ENCODE measurements around the gene OR4D2. TPM values are rescaled to one million over a fixed set of nuclear protein-coding genes. Genes with fewer than 3 reads are reported as not detected.
A peak's percentile ranks its signal among the peaks of the same experiment; 100 is the strongest.

The OR4D2 gene
- total and polyA plus RNA-seq, 2 of the 4 experiments (the other 2 are of a cell fraction) = not detected

- Histone ChIP-seq H3K9me1 (ENCODE audit: insufficient read depth, low read length) (0 out of 2 replicates have a peak, but pooled peaks cover 3% of the 10 kb centered on the region), H3K9ac (ENCODE audit: low read depth, low read length) (no peak overlapping the region), H4K91ac (ENCODE audit: insufficient read depth, low read depth, low read length) (no peak overlapping the region), H3K4me2 (ENCODE audit: low read depth, low read length) (no peak overlapping the region), H4K8ac (ENCODE audit: low read depth in 2 of 2, low read length in 2 of 2) (no peak overlapping the region), H2BK5ac (ENCODE audit: low read depth, low read length, poor library complexity, severe bottlenecking) (no peak overlapping the region), H4K5ac (ENCODE audit: low read depth, low read length) (no peak overlapping the region), H3K79me1 (ENCODE audit: low read depth in 1 of 2, low read length in 2 of 2) (no peaks in the 10 kb centered on the region), H2BK15ac (ENCODE audit: low read depth, low read length) (no peak overlapping the region), H2AK5ac (ENCODE audit: low read depth, low read length) (no peak overlapping the region), H3K9me3 (ENCODE audit: control insufficient read depth, insufficient read depth, low read length) (no peaks in the 10 kb centered on the region), H4K20me1 (ENCODE audit: insufficient read depth, low read length) (no peaks in the 10 kb centered on the region), H2AK9ac (replicated peaks; ENCODE audit: low read depth, low read length, poor library complexity) (no peak overlapping the region), H3K27ac (ENCODE audit: insufficient read depth, low read length) (no peak overlapping the region), H3K23ac (ENCODE audit: low read depth, low read length) (no peak overlapping the region), H3K56ac (ENCODE audit: extremely low read depth, insufficient read depth, low read length) (no peak overlapping the region), H3K36me3 (ENCODE audit: control insufficient read depth, insufficient read depth, low read length) (no peaks in the 10 kb centered on the region), H3K14ac (replicated peaks; ENCODE audit: low read depth, low read length) (no peak overlapping the region), H3K18ac (ENCODE audit: low read depth, low read length) (no peak overlapping the region), H3K4me3 (ENCODE audit: insufficient read depth, low read depth, low read length) (no peak overlapping the region), H3K4ac (ENCODE audit: low read depth, low read length) (no peak overlapping the region), H2BK20ac (ENCODE audit: low read depth, low read length) (no peak overlapping the region), H2BK120ac (ENCODE audit: low read depth, low read length) (no peak overlapping the region), H3K27me3 (ENCODE audit: control insufficient read depth, insufficient read depth, low read length) (no peaks in the 10 kb centered on the region), H2AFZ (replicated peaks; ENCODE audit: low read length, poor library complexity) (no peak overlapping the region), H3K4me1 (ENCODE audit: control insufficient read depth, insufficient read depth, low read length) (no peaks in the 10 kb centered on the region)
- dilution Hi-C loops (cut with HindIII; ENCODE audit: low sequenced_read_pairs, unreplicated experiment) (no loop called here), in situ Hi-C loops (cut with MboI; ENCODE audit: low sequenced_read_pairs) (loop anchor here (25.0 kb wide), 2 partner anchors 885 to 1010 kb away; no protein-coding TSS in a partner anchor), intact Hi-C loops (cut with micrococcal nuclease) (loop anchor here (5.0 kb wide), 1 partner anchor 325 kb away; no protein-coding TSS in a partner anchor)
- no TSS peak for BruUV-seq (replicated peaks)
- WGBS, 2 experiments (ENCODE audit: extremely low coverage in 2 of 2, insufficient read length in 1 of 2) = 0% methylated on average over 1 of the region's 5 CpGs; no CpG with 5 or more reads in 1 of the 2 experiments
- ATAC-seq (ENCODE audit: low read depth) (no peak), DNase-seq (peak; percentile 22)
- TF ChIP-seq, protein P1, sequence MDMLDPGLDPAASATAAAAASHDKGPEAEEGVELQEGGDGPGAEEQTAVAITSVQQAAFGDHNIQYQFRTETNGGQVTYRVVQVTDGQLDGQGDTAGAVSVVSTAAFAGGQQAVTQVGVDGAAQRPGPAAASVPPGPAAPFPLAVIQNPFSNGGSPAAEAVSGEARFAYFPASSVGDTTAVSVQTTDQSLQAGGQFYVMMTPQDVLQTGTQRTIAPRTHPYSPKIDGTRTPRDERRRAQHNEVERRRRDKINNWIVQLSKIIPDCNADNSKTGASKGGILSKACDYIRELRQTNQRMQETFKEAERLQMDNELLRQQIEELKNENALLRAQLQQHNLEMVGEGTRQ (IDR thresholded peaks at IDR 0.05; ENCODE audit: low read depth, low read length) = no peak
- TF ChIP-seq MXI1 (IDR thresholded peaks at IDR 0.05; ENCODE audit: borderline replicate concordance, low read depth, low read length) (no peak), CEBPB (IDR thresholded peaks at IDR 0.05; ENCODE audit: low read depth, low read length) (no peak), MAZ (IDR thresholded peaks at IDR 0.05; ENCODE audit: borderline replicate concordance, low read depth, low read length) (no peak), FOS (IDR thresholded peaks at IDR 0.05; ENCODE audit: low read depth, low read length) (no peak), POLR2A (IDR thresholded peaks at IDR 0.05; ENCODE audit: low read depth, low read length) (no peak), RAD21 (IDR thresholded peaks at IDR 0.05; ENCODE audit: low read length) (no peak), RFX5 (IDR thresholded peaks at IDR 0.05; ENCODE audit: low read depth, low read length) (no peak), MAFK (IDR thresholded peaks at IDR 0.05; ENCODE audit: low read depth, low read length) (no peak), SMC3 (IDR thresholded peaks at IDR 0.05; ENCODE audit: low read depth, low read length) (no peak), RCOR1 (IDR thresholded peaks at IDR 0.05; ENCODE audit: insufficient replicate concordance, low read length) (no peak)
- POLR2A ChIA-PET (ENCODE audit: unreplicated experiment) = no interaction called here
- CTCF ChIA-PET = no interaction called here
These were observed 44.9 kb upstream of the OR4D2 start for GRCh38 chr17:58121925-58122324.

Data from IMR-90 (cell line).